Body of pancreas (tissue), 4 donors: Measurements from ENCODE around the gene LYSET.

Source experiments
- CTCF ChIP-seq, 7 experiments: fragments of 450-650 bp in 4 of 7; fragments of 200-600 bp in 3 of 7; sonication (generic) in 3 of 7; IDR thresholded peaks; one replicate each; pipeline ENCODE4 v1.5.1; 2016 to 2019; ENCODE audit warnings: antibody characterized with exemption in 7 of 7
- POLR2A ChIP-seq, 3 donors: fragments of 450-650 bp; IDR thresholded peaks; one replicate each; pipeline ENCODE4 v1.6.1; 2016; ENCODE audit warnings: antibody characterized with exemption in 3 of 3, mild to moderate bottlenecking in 2 of 3

GRCh38 chr14:93148979-93149378, 36.1 kb upstream of the LYSET start:
- TF ChIP-seq CTCF (IDR thresholded peaks at IDR 0.05) = no peak
- no peak for TF ChIP-seq POLR2A (IDR thresholded peaks at IDR 0.05)
